GM12873 (cell line): ENCODE results near the gene CDCA8.

ENCODE experiments used
- TF ChIP-seq, protein P1 (sequence below): IDR thresholded peaks from 2 replicates; pipeline ENCODE4 v1.5.1; 2012; ENCODE audit warnings: low read depth, mild to moderate bottlenecking, moderate library complexity, low read length, control low read depth; ENCODE audit not compliant: insufficient read depth; ENCODE audit errors: missing control alignments

CDCA8 gene

GRCh38 chr1:37701051-37701450 lies 8.7 kb downstream of the CDCA8 start:
- TF ChIP-seq, protein P1, sequence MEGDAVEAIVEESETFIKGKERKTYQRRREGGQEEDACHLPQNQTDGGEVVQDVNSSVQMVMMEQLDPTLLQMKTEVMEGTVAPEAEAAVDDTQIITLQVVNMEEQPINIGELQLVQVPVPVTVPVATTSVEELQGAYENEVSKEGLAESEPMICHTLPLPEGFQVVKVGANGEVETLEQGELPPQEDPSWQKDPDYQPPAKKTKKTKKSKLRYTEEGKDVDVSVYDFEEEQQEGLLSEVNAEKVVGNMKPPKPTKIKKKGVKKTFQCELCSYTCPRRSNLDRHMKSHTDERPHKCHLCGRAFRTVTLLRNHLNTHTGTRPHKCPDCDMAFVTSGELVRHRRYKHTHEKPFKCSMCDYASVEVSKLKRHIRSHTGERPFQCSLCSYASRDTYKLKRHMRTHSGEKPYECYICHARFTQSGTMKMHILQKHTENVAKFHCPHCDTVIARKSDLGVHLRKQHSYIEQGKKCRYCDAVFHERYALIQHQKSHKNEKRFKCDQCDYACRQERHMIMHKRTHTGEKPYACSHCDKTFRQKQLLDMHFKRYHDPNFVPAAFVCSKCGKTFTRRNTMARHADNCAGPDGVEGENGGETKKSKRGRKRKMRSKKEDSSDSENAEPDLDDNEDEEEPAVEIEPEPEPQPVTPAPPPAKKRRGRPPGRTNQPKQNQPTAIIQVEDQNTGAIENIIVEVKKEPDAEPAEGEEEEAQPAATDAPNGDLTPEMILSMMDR: no peak

DNA sequence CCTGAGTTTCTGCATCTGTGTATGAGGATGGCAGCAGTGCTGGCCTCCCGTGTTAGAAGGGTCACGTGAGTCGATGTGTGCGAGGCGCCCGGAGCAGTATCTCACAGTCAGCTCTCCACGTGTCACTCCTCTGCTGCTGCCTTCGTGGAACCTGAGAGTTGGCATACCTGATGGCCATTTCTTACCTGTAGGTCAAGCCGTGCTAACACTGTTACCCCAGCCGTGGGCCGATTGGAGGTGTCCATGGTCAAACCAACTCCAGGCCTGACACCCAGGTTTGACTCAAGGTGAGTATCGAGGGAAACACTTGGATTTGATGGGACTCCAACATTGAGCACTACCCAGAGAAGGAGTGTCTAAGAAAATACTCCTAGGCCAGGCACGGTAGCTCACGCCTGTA lies 10.7 kb downstream of the CDCA8 start:
- TF ChIP-seq, protein P1: no peak

DNA sequence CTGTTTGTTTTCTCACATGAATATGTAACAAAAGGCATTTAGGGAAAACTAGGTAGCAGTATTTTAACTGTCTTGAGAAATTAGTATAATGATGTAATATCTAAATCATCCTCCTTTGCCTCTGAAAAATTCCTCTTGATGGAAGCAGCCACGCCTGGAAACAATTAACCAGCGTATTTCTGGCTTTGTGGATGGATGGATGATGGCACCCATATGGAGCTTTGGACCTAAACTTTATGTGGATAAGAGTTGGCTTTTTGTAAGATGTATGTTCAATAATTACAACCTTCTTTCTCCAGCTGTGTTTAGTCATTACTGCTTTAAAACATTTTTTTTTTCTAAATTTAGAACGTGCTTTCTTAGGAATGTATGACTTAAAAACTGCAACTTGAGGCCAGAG lies 12.7 kb downstream of the CDCA8 start:
- TF ChIP-seq, protein P1: no peak

DNA sequence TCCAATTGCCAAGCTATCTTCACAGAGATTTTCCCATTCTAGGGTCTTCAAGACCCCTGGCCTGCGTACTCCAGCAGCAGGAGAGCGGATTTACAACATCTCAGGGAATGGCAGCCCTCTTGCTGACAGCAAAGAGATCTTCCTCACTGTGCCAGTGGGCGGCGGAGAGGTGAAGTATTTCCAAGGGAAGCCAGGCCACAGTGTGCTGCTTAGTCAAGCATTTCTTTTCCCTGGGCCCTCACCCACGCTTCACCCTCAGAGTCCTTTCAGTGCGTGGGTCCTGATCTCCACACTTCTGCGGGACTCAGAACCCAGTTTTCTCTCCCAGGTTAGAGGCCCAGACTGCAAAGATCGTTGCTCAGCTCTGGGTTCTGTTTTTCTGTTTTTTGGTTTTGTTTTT lies 13.1 kb downstream of the CDCA8 start:
- TF ChIP-seq, protein P1: no peak

- TF ChIP-seq, protein P1: no peak
Observed at GRCh38 chr1:37708471-37708870, 16.2 kb downstream of the CDCA8 start.

DNA sequence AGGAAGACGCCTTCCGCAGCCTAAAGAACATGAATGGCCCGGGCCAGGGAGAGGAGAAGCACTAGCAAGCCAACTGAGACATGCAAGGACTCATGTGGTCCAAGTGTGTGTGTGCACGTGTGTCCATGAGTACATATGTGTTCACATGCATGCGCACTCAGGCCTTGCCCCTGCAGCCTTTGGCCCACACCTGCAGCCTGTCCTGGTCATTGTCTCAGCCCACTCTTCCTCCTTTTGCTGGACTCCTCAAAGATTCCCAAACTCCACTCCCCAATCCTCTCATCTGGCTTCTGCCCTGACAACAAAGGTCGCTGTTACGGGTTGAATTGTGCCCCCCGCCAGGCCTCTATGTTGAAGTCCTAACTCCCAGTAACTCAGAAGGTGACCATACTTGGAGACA lies 21.9 kb downstream of the CDCA8 start:
- TF ChIP-seq, protein P1: no peak

DNA sequence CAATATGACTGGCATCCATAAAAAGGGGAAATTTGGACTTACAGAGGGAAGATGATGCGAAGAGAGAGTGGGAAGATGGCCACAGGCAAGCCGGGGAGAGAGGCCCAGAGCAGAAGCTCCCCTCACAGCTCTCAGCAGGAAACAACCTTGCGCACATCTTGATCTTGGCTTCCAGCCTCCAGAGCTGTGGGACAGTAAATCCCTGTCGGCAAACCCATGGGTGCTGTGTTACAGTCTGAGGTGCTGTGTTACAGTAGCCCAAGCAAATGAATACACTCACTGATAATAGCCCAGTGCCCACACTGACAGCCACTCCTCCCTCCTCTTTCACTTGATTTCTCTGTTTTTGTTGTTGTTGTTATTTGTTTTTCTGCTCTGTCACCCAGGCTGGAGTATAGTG lies 22.4 kb downstream of the CDCA8 start:
- TF ChIP-seq, protein P1: no peak
